ENCODE data around the gene RNF157.

The RNF157 gene

DNA sequence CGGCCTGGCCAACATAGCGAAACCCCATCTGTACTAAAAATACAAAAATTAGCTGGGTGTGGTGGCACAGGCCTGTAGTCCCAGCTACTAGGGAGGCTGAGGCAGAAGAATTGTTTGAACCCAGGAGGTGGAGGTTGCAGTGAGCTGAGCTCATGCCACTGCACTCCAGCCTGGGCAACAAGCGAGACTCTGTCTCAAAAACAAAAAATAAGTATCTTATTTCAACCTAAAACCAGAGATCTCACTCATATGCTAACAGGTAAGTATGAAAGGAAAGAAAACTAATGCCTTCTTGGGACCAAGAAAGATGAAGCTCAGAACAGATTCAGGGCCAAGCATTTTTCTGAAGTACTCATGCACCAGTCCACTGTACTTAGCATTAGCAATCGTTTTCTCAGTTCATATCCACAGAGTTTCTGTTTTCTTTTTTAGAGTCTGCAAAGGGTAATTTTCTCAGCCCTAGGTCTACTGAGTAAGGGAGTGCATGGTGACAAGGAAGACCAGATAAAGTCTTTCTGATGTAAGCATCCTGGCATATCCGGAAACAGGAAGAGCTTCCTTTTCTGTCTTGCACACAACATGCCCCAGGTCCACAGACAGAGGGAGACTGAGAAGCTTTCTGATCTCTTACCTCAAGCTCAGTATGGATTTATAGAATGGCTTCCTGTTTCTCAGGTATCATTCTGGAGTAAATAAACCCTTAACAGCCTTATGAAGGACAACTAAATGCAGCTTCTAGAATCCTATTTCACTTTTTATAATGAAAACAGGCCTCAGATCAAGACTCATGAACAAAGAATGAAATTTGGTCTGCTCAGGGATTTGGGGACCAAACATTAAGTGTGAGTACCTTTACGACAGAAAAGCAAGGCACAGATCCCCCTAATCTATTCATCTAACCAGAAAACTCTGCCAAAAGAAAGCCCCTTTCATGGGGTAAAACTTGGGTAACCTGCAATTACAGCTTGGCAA is 60.5 kb downstream of the RNF157 start:
- H3K4me3 ChIP-seq (ENCODE audit: low read length): no peak overlapping the region
- DNase-seq (ENCODE audit: low read depth): peak; percentile 31
- TF ChIP-seq, protein P1, sequence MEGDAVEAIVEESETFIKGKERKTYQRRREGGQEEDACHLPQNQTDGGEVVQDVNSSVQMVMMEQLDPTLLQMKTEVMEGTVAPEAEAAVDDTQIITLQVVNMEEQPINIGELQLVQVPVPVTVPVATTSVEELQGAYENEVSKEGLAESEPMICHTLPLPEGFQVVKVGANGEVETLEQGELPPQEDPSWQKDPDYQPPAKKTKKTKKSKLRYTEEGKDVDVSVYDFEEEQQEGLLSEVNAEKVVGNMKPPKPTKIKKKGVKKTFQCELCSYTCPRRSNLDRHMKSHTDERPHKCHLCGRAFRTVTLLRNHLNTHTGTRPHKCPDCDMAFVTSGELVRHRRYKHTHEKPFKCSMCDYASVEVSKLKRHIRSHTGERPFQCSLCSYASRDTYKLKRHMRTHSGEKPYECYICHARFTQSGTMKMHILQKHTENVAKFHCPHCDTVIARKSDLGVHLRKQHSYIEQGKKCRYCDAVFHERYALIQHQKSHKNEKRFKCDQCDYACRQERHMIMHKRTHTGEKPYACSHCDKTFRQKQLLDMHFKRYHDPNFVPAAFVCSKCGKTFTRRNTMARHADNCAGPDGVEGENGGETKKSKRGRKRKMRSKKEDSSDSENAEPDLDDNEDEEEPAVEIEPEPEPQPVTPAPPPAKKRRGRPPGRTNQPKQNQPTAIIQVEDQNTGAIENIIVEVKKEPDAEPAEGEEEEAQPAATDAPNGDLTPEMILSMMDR (IDR thresholded peaks at IDR 0.05; ENCODE audit: insufficient read depth, low read depth, low read length, missing control alignments): peak; percentile 18

DNA sequence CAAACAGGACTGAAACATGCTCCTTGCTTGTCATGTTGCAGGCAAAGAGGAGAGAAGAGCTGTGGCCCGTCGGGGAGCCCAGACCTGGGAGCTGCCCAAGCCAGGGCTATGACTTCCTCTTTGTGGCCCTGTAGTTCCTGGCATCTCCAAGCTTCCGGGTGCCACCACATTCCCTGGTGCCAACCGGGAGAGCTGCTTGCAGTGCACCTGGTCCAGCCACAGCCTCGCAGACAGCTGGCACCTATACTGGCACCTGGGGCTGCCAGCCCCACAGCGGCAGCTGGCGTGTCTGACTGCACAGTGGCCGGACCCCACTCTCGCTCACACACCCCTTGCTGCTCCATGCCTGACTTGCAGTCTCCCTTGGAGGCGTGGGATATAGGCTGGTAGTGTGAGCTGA is 62.2 kb downstream of the RNF157 start:
- no peak for DNase-seq (ENCODE audit: low read depth)
- TF ChIP-seq, protein P1 (IDR thresholded peaks at IDR 0.05; ENCODE audit: insufficient read depth, low read depth, low read length, missing control alignments): no peak

DNA sequence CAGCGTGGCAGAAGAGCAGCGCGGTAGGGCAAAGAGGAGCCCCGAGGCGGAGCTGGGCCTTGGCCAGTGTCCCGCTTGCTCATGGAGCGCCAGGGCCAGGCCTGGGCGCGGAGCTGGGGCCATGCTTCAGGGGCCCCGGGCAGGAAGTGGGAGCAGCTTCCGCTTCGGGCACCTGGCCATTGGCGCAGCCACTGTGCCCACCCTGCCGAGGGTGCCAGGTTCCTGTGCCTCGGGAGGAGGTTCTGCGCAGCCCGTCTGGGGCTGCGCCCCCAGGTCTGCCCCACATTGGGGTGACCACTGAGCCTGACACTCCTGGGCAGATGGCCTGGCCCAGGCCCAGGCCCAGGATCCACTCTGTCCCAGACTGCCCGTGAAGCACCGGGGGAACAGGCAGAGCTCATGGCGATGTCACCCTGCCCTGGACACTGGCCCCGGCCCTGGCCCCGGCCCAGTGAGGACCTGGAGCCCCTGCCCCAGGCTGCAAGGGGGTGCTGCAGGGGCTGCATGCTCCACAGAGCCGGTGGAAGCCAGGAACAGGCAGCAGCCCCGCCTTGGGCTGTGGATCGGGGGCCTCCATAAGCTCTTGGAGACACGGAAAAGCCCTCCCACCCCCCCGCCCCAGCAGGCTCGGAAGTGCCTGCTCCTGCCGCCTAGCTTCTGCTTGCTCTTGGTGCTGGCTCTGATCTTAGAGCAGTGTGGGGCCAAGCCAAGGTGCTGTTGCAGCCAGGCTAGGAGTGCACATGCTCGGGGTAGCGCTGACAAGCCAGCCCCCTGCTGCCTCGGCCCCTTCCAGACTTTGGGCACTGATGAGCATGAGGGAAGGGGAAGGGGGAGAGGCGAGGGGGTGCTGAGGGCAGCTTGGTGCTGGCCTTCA is 63.4 kb downstream of the RNF157 start:
- no peak for DNase-seq (ENCODE audit: low read depth)
- TF ChIP-seq, protein P1 (IDR thresholded peaks at IDR 0.05; ENCODE audit: insufficient read depth, low read depth, low read length, missing control alignments): no peak
- no peak overlapping the region for H3K4me3 ChIP-seq (ENCODE audit: low read length)

More for the DNA sequence above, 62.2 kb downstream of the RNF157 start:
- no peak overlapping the region for H3K4me3 ChIP-seq (ENCODE audit: low read length)

DNA sequence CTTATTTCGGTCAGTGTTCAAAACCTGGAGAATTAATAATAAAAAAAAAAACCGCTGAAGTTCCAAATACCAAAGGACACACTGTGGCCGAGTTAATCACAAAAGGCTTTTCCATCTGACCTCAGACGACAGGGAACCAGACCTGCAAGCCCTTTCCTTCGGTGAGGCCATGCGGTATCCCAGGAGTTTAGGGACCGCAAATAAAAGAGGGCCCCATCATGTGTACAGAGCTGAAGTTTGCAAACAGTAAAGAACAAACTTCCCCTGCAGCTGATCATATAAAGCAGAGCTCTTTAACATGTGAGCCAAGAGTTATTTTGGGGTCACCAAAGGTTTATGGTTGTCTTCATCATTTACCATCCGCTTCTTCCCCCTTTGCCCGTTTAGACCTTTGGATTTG is 66.3 kb downstream of the RNF157 start:
- no peak for DNase-seq (ENCODE audit: low read depth)
- TF ChIP-seq, protein P1 (IDR thresholded peaks at IDR 0.05; ENCODE audit: insufficient read depth, low read depth, low read length, missing control alignments): no peak
- no peak overlapping the region for H3K4me3 ChIP-seq (ENCODE audit: low read length)

DNA sequence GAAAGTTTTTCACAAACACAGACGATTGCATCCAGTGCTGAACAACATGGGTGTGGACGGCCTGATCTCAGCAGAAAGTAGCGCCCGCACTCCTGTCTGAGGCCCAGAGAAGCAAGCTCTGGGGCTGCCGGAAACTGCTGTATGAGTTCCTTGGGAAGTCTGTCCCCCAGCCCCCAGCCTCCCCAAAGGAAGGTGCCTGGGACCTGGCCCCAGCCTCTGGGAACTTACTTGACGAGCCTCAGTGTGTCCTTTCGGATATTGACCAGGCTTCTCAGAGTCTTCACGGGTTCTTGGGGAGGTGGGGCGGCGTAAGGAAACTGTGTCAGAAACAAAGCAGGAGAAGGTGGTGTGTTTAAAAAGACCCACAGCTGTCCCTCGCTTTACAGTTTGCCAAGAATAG is 66.8 kb downstream of the RNF157 start:
- TF ChIP-seq, protein P1 (IDR thresholded peaks at IDR 0.05; ENCODE audit: insufficient read depth, low read depth, low read length, missing control alignments): no peak
- no peak for DNase-seq (ENCODE audit: low read depth)

DNA sequence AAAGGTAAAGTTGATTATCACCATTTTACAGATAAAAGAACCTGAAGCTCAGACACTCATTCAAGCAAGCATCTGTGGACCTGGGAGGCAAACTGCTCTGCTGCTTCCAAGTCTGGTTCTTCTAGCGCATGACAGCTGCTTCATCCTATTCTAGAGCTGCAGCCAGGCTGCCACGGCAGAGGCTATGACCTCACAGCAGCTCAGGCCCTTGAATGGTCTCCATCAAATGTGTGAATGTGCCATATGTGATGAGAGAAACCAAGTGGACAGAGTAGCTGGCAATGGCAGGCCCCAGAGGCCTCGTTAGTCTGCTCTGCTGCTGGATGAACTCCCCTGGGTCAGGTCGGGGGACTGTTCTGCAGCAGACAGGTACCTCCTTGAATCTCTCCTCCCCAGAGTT is 68.6 kb downstream of the RNF157 start:
- no peak for DNase-seq (ENCODE audit: low read depth)
- TF ChIP-seq, protein P1 (IDR thresholded peaks at IDR 0.05; ENCODE audit: insufficient read depth, low read depth, low read length, missing control alignments): no peak
- no peak overlapping the region for H3K4me3 ChIP-seq (ENCODE audit: low read length)

More for the DNA sequence above, 66.8 kb downstream of the RNF157 start:
- no peak overlapping the region for H3K4me3 ChIP-seq (ENCODE audit: low read length)

Data from epithelial cell of esophagus (primary cell).